ENCODE measurements around the gene SEZ6L.

SEZ6L gene

DNA sequence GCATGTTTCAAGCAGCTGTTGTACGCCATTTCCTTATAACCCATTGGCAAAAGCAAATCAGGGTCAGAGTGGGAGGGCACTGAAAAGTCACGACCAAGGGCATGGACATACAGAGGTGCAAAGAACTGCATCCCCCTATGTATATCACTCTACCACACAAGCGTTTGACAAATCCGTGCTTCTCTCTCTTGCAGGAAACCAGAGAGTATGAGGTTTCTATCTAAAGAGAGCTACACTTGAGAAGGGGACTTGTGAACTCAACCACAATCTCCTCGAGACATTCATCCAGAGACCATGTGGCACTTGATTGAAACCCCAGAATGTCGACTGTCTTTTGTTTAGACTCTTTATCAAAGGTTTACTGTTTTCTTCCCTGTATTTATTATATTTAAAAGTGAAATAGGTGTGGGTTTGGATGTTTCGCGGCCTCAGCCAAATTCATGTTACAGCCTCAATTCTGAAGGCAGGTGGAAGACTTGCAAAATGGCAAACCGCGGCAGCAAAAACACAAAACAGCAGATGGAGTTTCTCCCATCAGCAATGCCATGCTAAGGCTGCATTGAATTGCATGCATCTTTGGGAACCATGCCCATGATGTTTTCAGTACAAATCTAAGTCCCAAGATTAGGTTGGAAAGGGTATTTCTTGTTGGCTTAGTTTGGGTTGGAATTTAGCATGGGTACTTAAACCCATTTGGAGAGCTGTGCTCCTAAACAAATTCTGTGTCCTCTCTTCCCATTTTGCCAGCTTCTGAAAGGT, 211.0 kb downstream of the SEZ6L start:
- no peak overlapping the region for H3K27ac ChIP-seq
- no peaks in the 10 kb centered on the region for H3K36me3 ChIP-seq
- TF ChIP-seq, protein P1, sequence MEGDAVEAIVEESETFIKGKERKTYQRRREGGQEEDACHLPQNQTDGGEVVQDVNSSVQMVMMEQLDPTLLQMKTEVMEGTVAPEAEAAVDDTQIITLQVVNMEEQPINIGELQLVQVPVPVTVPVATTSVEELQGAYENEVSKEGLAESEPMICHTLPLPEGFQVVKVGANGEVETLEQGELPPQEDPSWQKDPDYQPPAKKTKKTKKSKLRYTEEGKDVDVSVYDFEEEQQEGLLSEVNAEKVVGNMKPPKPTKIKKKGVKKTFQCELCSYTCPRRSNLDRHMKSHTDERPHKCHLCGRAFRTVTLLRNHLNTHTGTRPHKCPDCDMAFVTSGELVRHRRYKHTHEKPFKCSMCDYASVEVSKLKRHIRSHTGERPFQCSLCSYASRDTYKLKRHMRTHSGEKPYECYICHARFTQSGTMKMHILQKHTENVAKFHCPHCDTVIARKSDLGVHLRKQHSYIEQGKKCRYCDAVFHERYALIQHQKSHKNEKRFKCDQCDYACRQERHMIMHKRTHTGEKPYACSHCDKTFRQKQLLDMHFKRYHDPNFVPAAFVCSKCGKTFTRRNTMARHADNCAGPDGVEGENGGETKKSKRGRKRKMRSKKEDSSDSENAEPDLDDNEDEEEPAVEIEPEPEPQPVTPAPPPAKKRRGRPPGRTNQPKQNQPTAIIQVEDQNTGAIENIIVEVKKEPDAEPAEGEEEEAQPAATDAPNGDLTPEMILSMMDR (IDR thresholded peaks at IDR 0.05): no peak
- intact Hi-C loops (cut with DNase I; ENCODE audit: low total_unique reads): no loop called here
- H3K9me3 ChIP-seq: no peaks in the 10 kb centered on the region
- no peak for DNase-seq
- no peaks in the 10 kb centered on the region for H3K4me1 ChIP-seq
- peaks cover 0 to 53% of the 10 kb centered on the region in 2 donors for H3K27me3 ChIP-seq
- no peak overlapping the region for H3K4me3 ChIP-seq

DNA sequence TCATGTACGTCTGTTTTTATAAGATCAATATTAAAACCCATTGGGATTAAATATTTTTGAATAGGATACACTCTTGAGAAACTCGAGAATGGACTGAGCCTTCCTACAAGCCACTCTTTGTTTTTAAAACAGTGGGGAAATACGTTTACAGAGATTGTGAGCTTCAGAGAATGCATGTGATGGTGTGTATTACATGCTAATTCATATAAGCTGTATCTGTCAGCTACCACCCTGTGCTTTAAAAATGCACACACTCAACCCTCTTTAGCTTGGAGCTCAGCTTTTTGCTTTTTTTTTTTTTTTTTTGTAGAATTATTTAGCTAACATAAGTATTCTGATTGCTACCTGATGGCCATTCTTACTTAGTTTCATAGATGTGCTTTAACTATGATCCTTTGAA, 213.5 kb downstream of the SEZ6L start:
- Histone ChIP-seq H3K4me3 (no peak overlapping the region), H3K27ac (no peak overlapping the region), H3K4me1 (no peaks in the 10 kb centered on the region), H3K27me3 (peaks cover 0 to 33% of the 10 kb centered on the region in 2 donors), H3K9me3 (no peaks in the 10 kb centered on the region), H3K36me3 (no peaks in the 10 kb centered on the region)
- intact Hi-C loops (cut with DNase I; ENCODE audit: low total_unique reads): no loop called here
- no peak for DNase-seq
- TF ChIP-seq, protein P1 (IDR thresholded peaks at IDR 0.05): no peak

DNA sequence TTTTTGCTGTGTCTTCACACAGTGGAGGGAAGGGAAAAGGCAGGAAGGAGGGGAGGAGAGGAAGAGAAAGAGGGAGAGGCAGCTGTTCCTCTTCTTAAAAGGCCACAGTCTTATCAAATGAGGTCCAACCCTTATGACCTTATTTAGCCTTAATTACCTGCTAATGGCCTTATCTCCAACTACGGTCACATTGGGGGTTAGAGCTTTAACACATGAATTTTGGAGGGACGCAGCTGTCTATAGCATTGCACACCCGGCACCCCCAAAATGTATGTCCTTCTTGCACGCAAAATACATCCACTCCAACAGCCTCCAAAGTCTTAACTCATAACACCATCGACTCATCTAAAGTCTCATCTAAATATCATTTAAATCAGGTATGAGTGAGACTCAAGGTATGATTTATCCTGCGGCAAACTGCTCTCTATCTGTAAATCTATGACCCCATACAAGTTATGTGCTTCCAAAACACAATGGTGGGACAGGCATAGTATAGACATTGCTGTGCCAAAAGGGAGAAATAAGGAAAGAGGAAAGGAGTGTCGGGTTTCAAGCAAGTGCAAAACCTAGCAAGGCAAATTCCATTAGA, 214.8 kb downstream of the SEZ6L start:
- no peak overlapping the region for H3K27ac ChIP-seq
- H3K27me3 ChIP-seq: peaks cover 0 to 27% of the 10 kb centered on the region in 2 donors
- no peak overlapping the region for H3K4me3 ChIP-seq
- no peak for DNase-seq
- intact Hi-C loops (cut with DNase I; ENCODE audit: low total_unique reads): no loop called here
- H3K36me3 ChIP-seq: no peaks in the 10 kb centered on the region
- TF ChIP-seq, protein P1 (IDR thresholded peaks at IDR 0.05): no peak
- no peaks in the 10 kb centered on the region for H3K4me1 ChIP-seq
- no peaks in the 10 kb centered on the region for H3K9me3 ChIP-seq

- intact Hi-C loops (cut with DNase I; ENCODE audit: low total_unique reads): no loop called here
- peaks cover 0 to 16% of the 10 kb centered on the region in 2 donors for H3K27me3 ChIP-seq
- H3K36me3 ChIP-seq: no peaks in the 10 kb centered on the region
- TF ChIP-seq, protein P1 (IDR thresholded peaks at IDR 0.05): no peak
- no peak for DNase-seq
- H3K4me3 ChIP-seq: no peak overlapping the region
- no peak overlapping the region for H3K27ac ChIP-seq
- H3K9me3 ChIP-seq: no peaks in the 10 kb centered on the region
- no peaks in the 10 kb centered on the region for H3K4me1 ChIP-seq
Measured at GRCh38 chr22:26385164-26385563, 215.9 kb downstream of the SEZ6L start.

- Histone ChIP-seq H3K36me3 (no peaks in the 10 kb centered on the region), H3K4me1 (no peaks in the 10 kb centered on the region), H3K27me3 (peaks cover 0 to 23% of the 10 kb centered on the region in 2 donors), H3K27ac (no peak overlapping the region), H3K9me3 (no peaks in the 10 kb centered on the region), H3K4me3 (no peak overlapping the region)
- TF ChIP-seq, protein P1 (IDR thresholded peaks at IDR 0.05): no peak
- intact Hi-C loops (cut with DNase I; ENCODE audit: low total_unique reads): no loop called here
- no peak for DNase-seq
Measured at GRCh38 chr22:26389125-26389524, 219.9 kb downstream of the SEZ6L start.
